Measurements from ENCODE around the gene EIF5B.

DNA sequence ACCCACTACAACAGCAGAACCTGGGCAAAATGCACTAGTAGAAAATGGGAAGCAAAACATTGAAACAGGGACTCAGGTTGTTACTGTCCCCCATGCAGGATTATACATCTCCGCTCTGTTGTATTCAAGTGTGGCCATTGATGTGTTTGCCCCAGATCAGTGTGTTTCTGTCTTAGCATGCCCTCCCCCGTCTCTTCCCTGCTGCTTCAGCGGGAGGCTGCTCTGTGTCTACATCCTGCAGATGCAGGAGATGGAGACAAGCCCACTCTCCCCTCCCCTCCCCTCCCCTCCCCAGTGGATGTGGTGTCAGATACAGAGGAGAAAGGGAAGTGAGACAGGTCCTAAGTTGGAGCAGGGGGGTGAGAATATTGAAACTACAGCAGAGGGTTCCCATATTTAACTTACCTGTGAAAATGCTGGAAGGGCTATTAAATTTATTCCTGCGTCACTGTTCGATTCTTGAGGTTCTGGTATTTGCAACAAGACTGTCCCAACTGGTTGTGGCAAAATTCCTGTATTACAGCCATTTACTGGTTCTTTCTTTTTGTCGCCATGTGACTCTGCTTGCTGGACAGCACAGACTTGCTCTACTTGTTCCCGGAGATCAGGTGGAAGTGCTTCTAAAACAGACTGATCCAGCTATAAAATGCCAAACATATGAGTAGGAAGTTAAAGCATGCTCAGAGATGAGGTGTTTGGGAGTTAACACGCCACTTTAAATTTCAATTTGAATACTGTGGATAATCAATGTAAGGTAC lies 67.0 kb downstream of the EIF5B start:
- TF ChIP-seq POLR2AphosphoS5 (IDR thresholded peaks at IDR 0.05; ENCODE audit: low read depth, low read length) (no peak), TAF1 (IDR thresholded peaks at IDR 0.05; ENCODE audit: borderline replicate concordance, insufficient read depth, low read length) (no peak)
- TF ChIP-seq, protein P1, sequence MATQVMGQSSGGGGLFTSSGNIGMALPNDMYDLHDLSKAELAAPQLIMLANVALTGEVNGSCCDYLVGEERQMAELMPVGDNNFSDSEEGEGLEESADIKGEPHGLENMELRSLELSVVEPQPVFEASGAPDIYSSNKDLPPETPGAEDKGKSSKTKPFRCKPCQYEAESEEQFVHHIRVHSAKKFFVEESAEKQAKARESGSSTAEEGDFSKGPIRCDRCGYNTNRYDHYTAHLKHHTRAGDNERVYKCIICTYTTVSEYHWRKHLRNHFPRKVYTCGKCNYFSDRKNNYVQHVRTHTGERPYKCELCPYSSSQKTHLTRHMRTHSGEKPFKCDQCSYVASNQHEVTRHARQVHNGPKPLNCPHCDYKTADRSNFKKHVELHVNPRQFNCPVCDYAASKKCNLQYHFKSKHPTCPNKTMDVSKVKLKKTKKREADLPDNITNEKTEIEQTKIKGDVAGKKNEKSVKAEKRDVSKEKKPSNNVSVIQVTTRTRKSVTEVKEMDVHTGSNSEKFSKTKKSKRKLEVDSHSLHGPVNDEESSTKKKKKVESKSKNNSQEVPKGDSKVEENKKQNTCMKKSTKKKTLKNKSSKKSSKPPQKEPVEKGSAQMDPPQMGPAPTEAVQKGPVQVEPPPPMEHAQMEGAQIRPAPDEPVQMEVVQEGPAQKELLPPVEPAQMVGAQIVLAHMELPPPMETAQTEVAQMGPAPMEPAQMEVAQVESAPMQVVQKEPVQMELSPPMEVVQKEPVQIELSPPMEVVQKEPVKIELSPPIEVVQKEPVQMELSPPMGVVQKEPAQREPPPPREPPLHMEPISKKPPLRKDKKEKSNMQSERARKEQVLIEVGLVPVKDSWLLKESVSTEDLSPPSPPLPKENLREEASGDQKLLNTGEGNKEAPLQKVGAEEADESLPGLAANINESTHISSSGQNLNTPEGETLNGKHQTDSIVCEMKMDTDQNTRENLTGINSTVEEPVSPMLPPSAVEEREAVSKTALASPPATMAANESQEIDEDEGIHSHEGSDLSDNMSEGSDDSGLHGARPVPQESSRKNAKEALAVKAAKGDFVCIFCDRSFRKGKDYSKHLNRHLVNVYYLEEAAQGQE (IDR thresholded peaks at IDR 0.05; ENCODE audit: insufficient read depth in 1 of 2, low read depth in 2 of 2, low read length in 2 of 2), result no peak

All from PFSK-1 (cell line).